Esophagus squamous epithelium (tissue), 5 donors: ENCODE results near the gene LAMP2. TPM values are rescaled to one million over a fixed set of nuclear protein-coding genes. Genes with fewer than 3 reads are reported as not detected.

Source experiments
- DNase-seq: peaks from one replicate; lab custom pipeline; 2025; lab: John Stamatoyannopoulos, UW
- H3K27ac ChIP-seq, 4 donors: fragments of 200-600 bp; sonication (generic); one replicate each; pipeline ENCODE4 v1.5.1; 2016 to 2019; ENCODE audit warnings: mild to moderate bottlenecking in 1 of 4
- H3K27me3 ChIP-seq, 4 donors: fragments of 200-600 bp; sonication (generic); 1 replicate in 3 of 4; 2 replicates in 1 of 4; pipeline versions ENCODE4 v1.5.1 to v1.6.0; 2017 to 2021; ENCODE audit warnings: antibody characterized with exemption in 1 of 4
- H3K36me3 ChIP-seq, 3 donors: fragments of 200-600 bp; sonication (generic); one replicate each; pipeline ENCODE4 v1.5.1; 2016 to 2019
- H3K4me1 ChIP-seq, 3 donors: fragments of 200-600 bp; sonication (generic); one replicate each; pipeline ENCODE4 v1.5.1; 2017 to 2019
- H3K4me3 ChIP-seq, 4 donors: fragments of 200-600 bp; sonication (generic); 1 replicate in 3 of 4; 2 replicates in 1 of 4; pipeline ENCODE4 v1.5.1; 2016 to 2019; ENCODE audit warnings: mild to moderate bottlenecking in 2 of 4, moderate library complexity in 1 of 4
- H3K9me3 ChIP-seq, 3 donors: fragments of 200-600 bp; sonication (generic); one replicate each; pipeline ENCODE4 v1.5.1; 2016 to 2019
- CTCF ChIP-seq, 6 experiments: fragments of 450-650 bp in 4 of 6; fragments of 200-600 bp in 2 of 6; sonication (generic) in 2 of 6; IDR thresholded peaks; one replicate each; pipeline ENCODE4 v1.5.1; 2016 to 2019; ENCODE audit warnings: antibody characterized with exemption in 6 of 6, mild to moderate bottlenecking in 4 of 6, moderate library complexity in 4 of 6
- POLR2A ChIP-seq, 4 donors: fragments of 450-650 bp; IDR thresholded peaks; one replicate each; pipeline ENCODE4 v1.6.1; 2017; ENCODE audit warnings: antibody characterized with exemption in 4 of 4, mild to moderate bottlenecking in 4 of 4, moderate library complexity in 3 of 4
- WGBS, 2 donors: methylation state at CpG; one replicate each; pipeline ENCODE4 v1.1.5; 2018; 5-methylcytosine and 5-hydroxymethylcytosine counted together
- intact Hi-C: fragments of 100-400 bp; cut with DNase I; formaldehyde crosslinking; loops from one replicate; pipeline ENCODE4 v1.15.0; 2022
- total RNA-seq, 4 donors: library from RNA; depleted of rRNA; stranded (reverse); fragments of >200 nt; gene quantifications; one replicate each; pipeline ENCODE4 v1.1.0, GENCODE V29; 2016
- donor health status: DM: yes; HTN: yes; CAD: no.

Gene LAMP2
- 100 to 1,000 TPM; 112 to 192 (median 117) TPM for total RNA-seq

- Histone ChIP-seq H3K9me3 (no peaks in the 10 kb centered on the region), H3K4me1 (peaks cover 0 to 28% (median 3%) of the 10 kb centered on the region in 3 donors), H3K36me3 (no peaks in the 10 kb centered on the region), H3K4me3 (peak within 1 kb of the TSS; percentile 51 to 75 (median 64)), H3K27me3 (no peaks in the 10 kb centered on the region), H3K27ac (peak within 1 kb of the TSS; percentile 90 to 94 (median 93))
- peak in 2 of 4 donors; percentile 44 to 80 for TF ChIP-seq POLR2A (IDR thresholded peaks at IDR 0.05)
- TF ChIP-seq CTCF (IDR thresholded peaks at IDR 0.05): no peak
- intact Hi-C loops: no loop called here
- WGBS, 2 donors: 0 to 28% methylated on average over 21 to 24 of the region's 50 CpGs
- DNase-seq: peak; percentile 43
Observed at GRCh38 chrX:120468825-120469525, at the start of gene LAMP2. LAMP2 (minus strand) TSS chrX:120469296; CDS start chrX:120469169, 127 bp downstream.

DNA sequence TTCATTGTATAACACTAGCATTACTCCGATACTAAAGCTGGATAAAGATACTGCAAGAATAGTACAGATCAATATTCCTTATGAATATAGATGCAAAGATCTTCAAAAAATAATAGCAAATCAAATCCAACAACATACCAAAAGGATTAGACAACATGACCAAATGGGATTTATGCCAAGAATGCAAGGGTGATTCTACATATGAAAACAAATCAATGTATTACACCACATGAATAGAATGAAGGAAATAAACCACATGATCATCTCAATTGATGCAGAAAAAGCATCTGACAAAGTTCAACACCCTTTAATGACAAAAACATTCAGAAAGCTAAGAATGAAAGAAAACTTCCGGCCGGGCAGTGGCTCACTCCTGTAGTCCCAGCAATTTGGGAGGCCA, 48.8 kb upstream of the LAMP2 start:
- Histone ChIP-seq H3K4me3 (no peak overlapping the region), H3K4me1 (no peaks in the 10 kb centered on the region), H3K27ac (no peak overlapping the region), H3K27me3 (no peaks in the 10 kb centered on the region), H3K9me3 (no peaks in the 10 kb centered on the region), H3K36me3 (no peaks in the 10 kb centered on the region)
- 78 to 80% methylated on average over 3 of the region's 3 CpGs for WGBS, 2 donors
- DNase-seq: no peak
- TF ChIP-seq POLR2A (IDR thresholded peaks at IDR 0.05): no peak
- no peak for TF ChIP-seq CTCF (IDR thresholded peaks at IDR 0.05)
- intact Hi-C loops: no loop called here

DNA sequence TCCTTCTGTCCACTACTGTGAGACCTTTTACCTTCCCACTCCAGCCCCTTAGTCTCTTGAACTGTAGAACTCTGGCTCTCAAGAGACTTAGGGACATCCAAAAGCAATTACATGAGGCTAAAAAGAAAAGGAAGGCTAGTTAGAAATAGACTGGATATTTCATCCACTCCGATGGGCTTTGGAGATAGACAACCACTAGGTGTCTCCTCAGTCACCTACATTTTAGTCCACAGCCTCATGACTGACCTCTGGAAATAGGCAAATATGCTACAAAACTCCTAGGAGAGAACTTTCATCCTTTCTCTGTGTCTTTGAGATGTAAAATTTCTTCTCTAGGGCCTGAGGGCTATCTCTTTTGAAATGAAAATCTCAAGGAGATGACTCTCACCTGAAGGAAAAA, 45.1 kb upstream of the LAMP2 start:
- no peak for DNase-seq
- Histone ChIP-seq H3K27ac (no peak overlapping the region), H3K27me3 (no peaks in the 10 kb centered on the region), H3K36me3 (no peaks in the 10 kb centered on the region), H3K4me1 (no peaks in the 10 kb centered on the region), H3K4me3 (no peak overlapping the region), H3K9me3 (no peaks in the 10 kb centered on the region)
- intact Hi-C loops: no loop called here
- 50 to 80% methylated on average over 1 of the region's 1 CpG for WGBS, 2 donors
- peak in 2 of 6 experiments; percentile 11 to 37 for TF ChIP-seq CTCF (IDR thresholded peaks at IDR 0.05)
- no peak for TF ChIP-seq POLR2A (IDR thresholded peaks at IDR 0.05)

DNA sequence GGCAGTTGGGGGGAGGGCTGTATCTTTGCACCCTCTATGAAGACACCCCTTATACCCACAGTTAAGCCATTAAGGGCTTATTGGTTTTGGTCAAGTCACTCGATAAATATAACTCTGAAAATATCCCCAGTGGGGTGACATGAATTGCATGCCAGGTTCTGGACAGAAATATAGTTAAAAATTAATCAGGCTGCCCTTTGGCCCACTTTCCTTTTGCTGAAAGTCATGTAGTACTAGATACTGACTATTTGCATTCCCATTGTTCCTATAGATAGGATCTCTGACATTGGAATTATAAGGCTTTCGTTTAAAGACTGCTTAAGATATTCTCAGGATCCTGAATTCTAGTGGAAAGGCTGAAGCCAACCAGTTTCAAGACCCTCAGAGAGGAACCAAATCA, 43.5 kb upstream of the LAMP2 start:
- Histone ChIP-seq H3K9me3 (no peaks in the 10 kb centered on the region), H3K27ac (no peak overlapping the region), H3K27me3 (no peaks in the 10 kb centered on the region), H3K4me3 (no peak overlapping the region), H3K4me1 (no peaks in the 10 kb centered on the region), H3K36me3 (no peaks in the 10 kb centered on the region)
- intact Hi-C loops: no loop called here
- WGBS, 2 donors: 70 to 88% methylated on average over 1 to 2 of the region's 2 CpGs
- no peak for TF ChIP-seq POLR2A (IDR thresholded peaks at IDR 0.05)
- no peak for TF ChIP-seq CTCF (IDR thresholded peaks at IDR 0.05)
- no peak for DNase-seq

DNA sequence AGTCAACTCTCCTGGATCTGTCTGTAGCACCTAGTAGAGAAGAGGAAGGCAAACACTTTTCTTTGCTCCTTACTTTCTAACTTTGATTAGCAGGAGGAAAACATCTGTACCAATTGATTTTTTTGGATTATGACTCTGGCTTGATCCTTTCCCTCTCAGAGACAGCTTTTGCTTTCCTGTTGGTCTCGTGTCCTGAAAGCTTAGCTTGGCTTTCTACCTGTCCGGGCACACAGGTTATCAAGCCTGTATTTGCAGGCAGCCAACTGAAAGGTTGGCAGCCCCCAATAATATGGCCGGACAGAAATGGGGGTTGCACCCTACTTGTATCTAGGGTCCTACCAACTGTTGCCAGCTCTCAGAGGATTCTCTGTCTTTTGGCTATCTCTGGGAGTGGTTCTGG, 43.1 kb upstream of the LAMP2 start:
- H3K9me3 ChIP-seq: no peaks in the 10 kb centered on the region
- TF ChIP-seq POLR2A (IDR thresholded peaks at IDR 0.05) (no peak), CTCF (IDR thresholded peaks at IDR 0.05) (no peak)
- H3K27me3 ChIP-seq: no peaks in the 10 kb centered on the region
- intact Hi-C loops: no loop called here
- no peak for DNase-seq
- 82 to 83% methylated on average over 2 to 3 of the region's 3 CpGs for WGBS, 2 donors
- no peak overlapping the region for H3K4me3 ChIP-seq
- H3K36me3 ChIP-seq: no peaks in the 10 kb centered on the region
- H3K27ac ChIP-seq: no peak overlapping the region
- H3K4me1 ChIP-seq: no peaks in the 10 kb centered on the region
